HepG2 (cell line): ENCODE results near the gene IFT88. TPM values are rescaled to one million over a fixed set of nuclear protein-coding genes. Genes with fewer than 3 reads are reported as not detected.

Experiments
- ATAC-seq: fragments of 200-7000 bp; cut with Tn5 transposase; 3 replicates; pipeline ENCODE4 v1.9.1; 2020; ENCODE audit warnings: mild to moderate bottlenecking, moderate library complexity
- BruUV-seq: library from RNA; stranded (reverse); fragments of 400-500 nt; replicated peaks from 2 replicates; lab custom pipeline; 2021; lab: Mats Ljungman, UMichigan
- CTCF ChIA-PET: fragments of 300-600 bp; formaldehyde crosslinking; extraction: SDS; loops from one replicate; lab custom pipeline; 2021; ENCODE audit warnings: low total read pairs, inconsistent platforms, low intra/inter-chr PET ratio; lab: Yijun Ruan, JAX
- POLR2A ChIA-PET: fragments of 350-600 bp; sonication (Branson Sonifier 250); formaldehyde crosslinking; loops from one replicate; lab custom pipeline; 2020; ENCODE audit warnings: antibody characterized with exemption, inconsistent platforms; lab: Yijun Ruan, JAX
- DNase-seq: peaks from one replicate; pipeline ENCODE4 v3.0.0-alpha.2; 2015; ENCODE audit warnings: low spot score
- FAIRE-seq: peaks from 3 replicates; lab custom pipeline; 2011; peaks lifted over from hg19 to GRCh38; lab: Jason Lieb, UNC
- H2AFZ ChIP-seq: one replicate; pipeline ENCODE4 v1.6.1; 2011; ENCODE audit warnings: low read length, inconsistent platforms
- H3K27ac ChIP-seq: fragments of 300-600 bp; 3 replicates; pipeline ENCODE4 v1.8.0; 2011; ENCODE audit warnings: mixed run types, mild to moderate bottlenecking, mixed read lengths, low read length, inconsistent platforms; ENCODE audit not compliant: insufficient read depth; ENCODE audit errors: extremely low read length
- H3K27me3 ChIP-seq, 2 experiments: fragments of 200-600 bp in 1 of 2; 2 replicates in 1 of 2; 3 replicates in 1 of 2; pipeline versions ENCODE4 v1.6.0 to v1.8.0; 2011; ENCODE audit warnings: low read length in 2 of 2, mild to moderate bottlenecking in 2 of 2, moderate library complexity in 2 of 2, inconsistent platforms in 1 of 2; ENCODE audit not compliant: insufficient read depth in 2 of 2, control insufficient read depth in 1 of 2
- H3K36me3 ChIP-seq, 2 experiments: fragments of 200-600 bp in 1 of 2; replicated peaks in 1 of 2; 2 replicates in 1 of 2; 3 replicates in 1 of 2; pipeline versions ENCODE4 v1.5.1 to v1.8.0; 2011; ENCODE audit warnings: low read length in 2 of 2, inconsistent platforms in 1 of 2; ENCODE audit not compliant: insufficient read depth in 2 of 2, control insufficient read depth in 1 of 2
- H3K4me1 ChIP-seq: 2 replicates; pipeline ENCODE4 v1.5.1; 2012; ENCODE audit warnings: low read length, inconsistent platforms; ENCODE audit not compliant: insufficient read depth
- H3K4me2 ChIP-seq: 2 replicates; pipeline ENCODE4 v1.6.0; 2011; ENCODE audit warnings: low read depth, low read length, inconsistent platforms
- H3K4me3 ChIP-seq, 3 experiments: fragments of 200-600 bp in 1 of 3; sonication (generic), shearing (Covaris generic) in 1 of 3; replicated peaks in 1 of 3; 2 replicates each; pipeline ENCODE4 v1.5.1; 2011 to 2016; ENCODE audit warnings: low read length in 3 of 3, inconsistent platforms in 2 of 3, low read depth in 2 of 3, mild to moderate bottlenecking in 2 of 3, control low read depth in 1 of 3, mixed read lengths in 1 of 3; ENCODE audit not compliant: insufficient read depth in 1 of 3
- H3K79me2 ChIP-seq: one replicate; pipeline ENCODE4 v1.6.1; 2011; ENCODE audit warnings: low read length, inconsistent platforms; ENCODE audit not compliant: insufficient read depth
- H3K9ac ChIP-seq: 2 replicates; pipeline ENCODE4 v1.6.0; 2011; ENCODE audit warnings: mild to moderate bottlenecking, low read depth, low read length, inconsistent platforms; ENCODE audit not compliant: insufficient read depth
- H3K9me3 ChIP-seq: 2 replicates; pipeline ENCODE4 v1.5.1; 2012; ENCODE audit warnings: mild to moderate bottlenecking, low read length
- H4K20me1 ChIP-seq: 2 replicates; pipeline ENCODE4 v1.6.0; 2011; ENCODE audit warnings: inconsistent platforms, mild to moderate bottlenecking, low read length, moderate library complexity; ENCODE audit not compliant: insufficient read depth
- BORCS8-MEF2B ChIP-seq: sonication (generic); formaldehyde crosslinking; IDR thresholded peaks from 2 replicates; pipeline ENCODE4 v1.8.0; 2022; ENCODE audit warnings: mild to moderate bottlenecking, missing genetic modification reagents
- DRAP1 ChIP-seq: IDR thresholded peaks from 2 replicates; pipeline ENCODE4 v1.6.1; 2016; ENCODE audit warnings: missing genetic modification reagents, missing compliant biosample characterization
- FOXP4 ChIP-seq: sonication (generic); formaldehyde crosslinking; IDR thresholded peaks from 2 replicates; pipeline ENCODE4 v1.4.0; 2020; ENCODE audit warnings: missing genetic modification reagents
- FUBP1 ChIP-seq: sonication (generic); formaldehyde crosslinking; IDR thresholded peaks from 2 replicates; pipeline ENCODE4 v1.5.1; 2020; ENCODE audit warnings: missing genetic modification reagents, mild to moderate bottlenecking, borderline replicate concordance
- MAFG ChIP-seq: sonication (generic); formaldehyde crosslinking; IDR thresholded peaks from 2 replicates; pipeline ENCODE4 v1.5.1; 2020; ENCODE audit warnings: mild to moderate bottlenecking, missing genetic modification reagents
- NCOA2 ChIP-seq: sonication (generic); formaldehyde crosslinking; IDR thresholded peaks from 2 replicates; pipeline ENCODE4 v1.8.0; 2022; ENCODE audit warnings: inconsistent platforms
- POGZ ChIP-seq: sonication (generic); formaldehyde crosslinking; IDR thresholded peaks from 2 replicates; pipeline ENCODE4 v1.4.0; 2020; ENCODE audit warnings: mild to moderate bottlenecking, missing genetic modification reagents
- PRPF4 ChIP-seq: fragments of 200-400 bp; formaldehyde crosslinking; IDR thresholded peaks from 2 replicates; pipeline ENCODE4 v1.6.1; 2016; ENCODE audit warnings: low read length, low read depth; ENCODE audit not compliant: poor library complexity, severe bottlenecking
- RBAK ChIP-seq: sonication (generic); formaldehyde crosslinking; IDR thresholded peaks from 2 replicates; pipeline ENCODE4 v1.5.1; 2020; ENCODE audit warnings: mild to moderate bottlenecking, missing genetic modification reagents
- RFX5 ChIP-seq: IDR thresholded peaks from 2 replicates; pipeline ENCODE4 v1.6.1; 2011; ENCODE audit warnings: low read depth, low read length, improper control_type of control experiment
- TBX2 ChIP-seq: sonication (generic); formaldehyde crosslinking; IDR thresholded peaks from 2 replicates; pipeline ENCODE4 v1.5.0; 2020; ENCODE audit warnings: missing genetic modification reagents, mild to moderate bottlenecking, borderline replicate concordance
- ZNF124 ChIP-seq: sonication (generic); formaldehyde crosslinking; IDR thresholded peaks from 2 replicates; pipeline ENCODE4 v1.4.0; 2020; ENCODE audit warnings: missing genetic modification reagents
- ZNF354B ChIP-seq: sonication (generic); formaldehyde crosslinking; IDR thresholded peaks from 2 replicates; pipeline ENCODE4 v1.8.0; 2022; ENCODE audit warnings: mild to moderate bottlenecking, missing genetic modification reagents
- ZNF558 ChIP-seq: sonication (generic); formaldehyde crosslinking; IDR thresholded peaks from 2 replicates; pipeline ENCODE4 v1.9.0; 2022; ENCODE audit warnings: mild to moderate bottlenecking, missing genetic modification reagents, borderline replicate concordance
- ZNF7 ChIP-seq: IDR thresholded peaks from 2 replicates; pipeline ENCODE4 v1.6.1; 2016; ENCODE audit warnings: missing biosample characterization, missing genetic modification reagents
- ZNF703 ChIP-seq: sonication (generic); formaldehyde crosslinking; IDR thresholded peaks from 2 replicates; pipeline ENCODE4 v1.5.1; 2020; ENCODE audit warnings: missing genetic modification reagents, mild to moderate bottlenecking, moderate library complexity, borderline replicate concordance
- ZNF770 ChIP-seq: sonication (generic); formaldehyde crosslinking; IDR thresholded peaks from 2 replicates; pipeline ENCODE4 v1.5.0; 2020; ENCODE audit warnings: mild to moderate bottlenecking, missing genetic modification reagents
- ZNF816 ChIP-seq: sonication (generic); formaldehyde crosslinking; IDR thresholded peaks from 2 replicates; pipeline ENCODE4 v1.8.0; 2022; ENCODE audit warnings: missing genetic modification reagents, mild to moderate bottlenecking, borderline replicate concordance
- ZNF879 ChIP-seq: sonication (generic); formaldehyde crosslinking; IDR thresholded peaks from 2 replicates; pipeline ENCODE4 v1.8.1; 2023; ENCODE audit warnings: missing genetic modification reagents
- in situ Hi-C: cut with HindIII; loops from 2 replicates; pipeline ENCODE4 v1.10.0; 2017; ENCODE audit warnings: low pct_unique_long_range_greater_than_20kb; ENCODE audit not compliant: extremely low pct_ligation_motif_present
- intact Hi-C: fragments of 100-400 bp; cut with micrococcal nuclease; formaldehyde crosslinking; loops from one replicate; pipeline ENCODE4 v1.10.0; 2022; ENCODE audit not compliant: unreplicated experiment
- polyA plus RNA-seq, 8 experiments: library from polyadenylated mRNA; depleted of rRNA in 3 of 8; stranded (reverse) in 7 of 8; unstranded in 1 of 8; fragments of >200 nt; fragmentation: Illumina TruSeq in 4 of 8; extraction: Trizol in 4 of 8; gene quantifications; 2 replicates each; pipeline versions ENCODE4 v1.2.1 to v1.2.3, GENCODE V29; 2011 to 2016; ENCODE audit warnings: low read depth in 4 of 8, missing spikeins in 1 of 8, mixed read lengths in 1 of 8; ENCODE audit not compliant: insufficient read depth in 1 of 8
- total RNA-seq, 5 experiments: library from RNA; depleted of rRNA; stranded (reverse); fragments of >200 nt; fragmentation: Illumina TruSeq; extraction: Trizol; gene quantifications; 2 replicates each; pipeline ENCODE4 v1.2.3, GENCODE V29; 2016; ENCODE audit warnings: low read depth in 1 of 5

The IFT88 gene
- total and polyA plus RNA-seq, 2 of the 13 experiments (the other 11 are each of a cell fraction or from before 2014, with no cell fraction given) = 8.4 to 19.9 TPM

GRCh38 chr13:20664351-20664750 is 97.4 kb downstream of the IFT88 start:
- Histone ChIP-seq H3K79me2 (no peaks in the 10 kb centered on the region), H3K4me3 (no peak overlapping the region), H3K4me2 (no peak overlapping the region), H3K9me3 (no peaks in the 10 kb centered on the region), H3K36me3 (no peaks in the 10 kb centered on the region; a peak in 1 of 5 replicates), H3K4me1 (no peaks in the 10 kb centered on the region), H3K27me3 (no peaks in the 10 kb centered on the region), H2AFZ (no peak overlapping the region), H3K9ac (no peak overlapping the region), H3K27ac (no peak overlapping the region), H4K20me1 (no peaks in the 10 kb centered on the region)
- FAIRE-seq (no peak), DNase-seq (no peak), ATAC-seq (no peak)
- no TSS peak for BruUV-seq
- ChIA-PET POLR2A (no interaction called here), CTCF (no interaction called here)
- TF ChIP-seq RFX5 (no peak), ZNF558 (CRISPR knock-in tag) (no peak), POGZ (CRISPR knock-in tag) (no peak), ZNF879 (no peak), DRAP1 (CRISPR knock-in tag) (no peak), FOXP4 (CRISPR knock-in tag) (no peak), ZNF703 (CRISPR knock-in tag) (no peak), PRPF4 (no peak), TBX2 (CRISPR knock-in tag) (no peak), ZNF124 (CRISPR knock-in tag) (no peak), ZNF816 (CRISPR knock-in tag) (no peak), BORCS8-MEF2B (CRISPR knock-in tag) (no peak), FUBP1 (CRISPR knock-in tag) (no peak), MAFG (CRISPR knock-in tag) (no peak), ZNF770 (CRISPR knock-in tag) (no peak), NCOA2 (CRISPR knock-in tag) (no peak), ZNF7 (CRISPR knock-in tag) (no peak), RBAK (CRISPR knock-in tag) (no peak), ZNF354B (CRISPR knock-in tag) (no peak)
- intact Hi-C loops = no loop called here
- in situ Hi-C loops = no loop called here
